Epithelial cell of esophagus (primary cell): ENCODE data around the gene PSEN1.

Experiments used
- DNase-seq: peaks from one replicate; pipeline ENCODE4 v3.0.0; 2010; ENCODE audit warnings: low read depth
- H3K4me3 ChIP-seq: 2 replicates; pipeline ENCODE4 v1.5.1; 2011; ENCODE audit warnings: mild to moderate bottlenecking, low read length, control low read depth
- CTCF ChIP-seq: IDR thresholded peaks from 2 replicates; pipeline ENCODE4 v1.5.1; 2011; ENCODE audit warnings: low read depth, mild to moderate bottlenecking, low read length, control low read depth, inconsistent platforms; ENCODE audit not compliant: insufficient read depth; ENCODE audit errors: missing control alignments

Gene PSEN1

GRCh38 chr14:73216030-73216429 is 79.7 kb downstream of the PSEN1 start:
- no peak overlapping the region for H3K4me3 ChIP-seq
- no peak for TF ChIP-seq CTCF
- no peak for DNase-seq

GRCh38 chr14:73217411-73217810 is 81.1 kb downstream of the PSEN1 start:
- DNase-seq = no peak
- H3K4me3 ChIP-seq = no peak overlapping the region
- no peak for TF ChIP-seq CTCF

GRCh38 chr14:73220061-73220460 is 83.8 kb downstream of the PSEN1 start:
- no peak overlapping the region for H3K4me3 ChIP-seq
- TF ChIP-seq CTCF = no peak
- no peak for DNase-seq

- H3K4me3 ChIP-seq = no peak overlapping the region
- no peak for DNase-seq
- TF ChIP-seq CTCF = no peak
Observed at GRCh38 chr14:73220634-73221033, 84.3 kb downstream of the PSEN1 start.

GRCh38 chr14:73221945-73222344 is 85.6 kb downstream of the PSEN1 start:
- DNase-seq = no peak
- H3K4me3 ChIP-seq = no peak overlapping the region
- no peak for TF ChIP-seq CTCF

- no peak for TF ChIP-seq CTCF
- no peak for DNase-seq
- H3K4me3 ChIP-seq = no peak overlapping the region
Observed at GRCh38 chr14:73223049-73223448, 86.7 kb downstream of the PSEN1 start.

GRCh38 chr14:73225496-73225895 is 89.2 kb downstream of the PSEN1 start:
- TF ChIP-seq CTCF = no peak
- no peak for DNase-seq
- H3K4me3 ChIP-seq = no peak overlapping the region
